ENCODE results near the gene CNTLN.
"Not testable (repeated sequence)": the region's sequence is repeated elsewhere in the genome, so short reads cannot be mapped to it uniquely, and the experiment has no call there.

The CNTLN gene

GRCh38 chr9:17177496-17177895 is 42.7 kb downstream of the CNTLN start:
- DNase-seq, result not testable (repeated sequence)

- peak; percentile 9 for DNase-seq
Measured at GRCh38 chr9:17185481-17186029, 50.7 kb downstream of the CNTLN start.

- DNase-seq, result peak; percentile 1
Measured at GRCh38 chr9:17191082-17191481, 56.2 kb downstream of the CNTLN start.

- peak; percentile 74 for DNase-seq
Measured at GRCh38 chr9:17204611-17205152, 69.8 kb downstream of the CNTLN start.

GRCh38 chr9:17216011-17216410 is 81.2 kb downstream of the CNTLN start:
- DNase-seq, result no peak

GRCh38 chr9:17216646-17217045 is 81.8 kb downstream of the CNTLN start:
- no peak for DNase-seq

- DNase-seq, result no peak
Measured at GRCh38 chr9:17217272-17217671, 82.4 kb downstream of the CNTLN start.

- peak; percentile 38 for DNase-seq
Measured at GRCh38 chr9:17219261-17219660, 84.4 kb downstream of the CNTLN start.

GRCh38 chr9:17222932-17223331 is 88.1 kb downstream of the CNTLN start:
- peak; percentile 40 for DNase-seq

- no peak for DNase-seq
Measured at GRCh38 chr9:17225407-17225806, 90.6 kb downstream of the CNTLN start.

GRCh38 chr9:17229945-17230560 is 95.2 kb downstream of the CNTLN start:
- DNase-seq, result peak; percentile 14

GRCh38 chr9:17230646-17231045 is 95.8 kb downstream of the CNTLN start:
- DNase-seq, result no peak

GRCh38 chr9:17236147-17236546 is 101.3 kb downstream of the CNTLN start:
- no peak for DNase-seq

GRCh38 chr9:17246770-17247169 is 111.9 kb downstream of the CNTLN start:
- DNase-seq, result no peak

- DNase-seq, result peak; percentile 1
Measured at GRCh38 chr9:17251100-17251499, 116.3 kb downstream of the CNTLN start.

GRCh38 chr9:17268531-17269188 is 133.8 kb downstream of the CNTLN start:
- peak; percentile 76 for DNase-seq

- DNase-seq, result peak; percentile 13
Measured at GRCh38 chr9:17269799-17270198, 135.0 kb downstream of the CNTLN start.

GRCh38 chr9:17272536-17272935 is 137.7 kb downstream of the CNTLN start:
- DNase-seq, result peak; percentile 49

- DNase-seq, result no peak
Measured at GRCh38 chr9:17280350-17281012, 145.6 kb downstream of the CNTLN start.

GRCh38 chr9:17290673-17291072 is 155.8 kb downstream of the CNTLN start:
- not testable (repeated sequence) for DNase-seq

GRCh38 chr9:17291766-17292165 is 156.9 kb downstream of the CNTLN start:
- no peak for DNase-seq

GRCh38 chr9:17293685-17294084 is 158.8 kb downstream of the CNTLN start:
- no peak for DNase-seq

- no peak for DNase-seq
Measured at GRCh38 chr9:17294822-17295624, 160.2 kb downstream of the CNTLN start.
